ENCODE results near the gene RDH13.
"Not testable (repeated sequence)": the region's sequence is repeated elsewhere in the genome, so short reads cannot be mapped to it uniquely, and the experiment has no call there.

RDH13 gene

DNA sequence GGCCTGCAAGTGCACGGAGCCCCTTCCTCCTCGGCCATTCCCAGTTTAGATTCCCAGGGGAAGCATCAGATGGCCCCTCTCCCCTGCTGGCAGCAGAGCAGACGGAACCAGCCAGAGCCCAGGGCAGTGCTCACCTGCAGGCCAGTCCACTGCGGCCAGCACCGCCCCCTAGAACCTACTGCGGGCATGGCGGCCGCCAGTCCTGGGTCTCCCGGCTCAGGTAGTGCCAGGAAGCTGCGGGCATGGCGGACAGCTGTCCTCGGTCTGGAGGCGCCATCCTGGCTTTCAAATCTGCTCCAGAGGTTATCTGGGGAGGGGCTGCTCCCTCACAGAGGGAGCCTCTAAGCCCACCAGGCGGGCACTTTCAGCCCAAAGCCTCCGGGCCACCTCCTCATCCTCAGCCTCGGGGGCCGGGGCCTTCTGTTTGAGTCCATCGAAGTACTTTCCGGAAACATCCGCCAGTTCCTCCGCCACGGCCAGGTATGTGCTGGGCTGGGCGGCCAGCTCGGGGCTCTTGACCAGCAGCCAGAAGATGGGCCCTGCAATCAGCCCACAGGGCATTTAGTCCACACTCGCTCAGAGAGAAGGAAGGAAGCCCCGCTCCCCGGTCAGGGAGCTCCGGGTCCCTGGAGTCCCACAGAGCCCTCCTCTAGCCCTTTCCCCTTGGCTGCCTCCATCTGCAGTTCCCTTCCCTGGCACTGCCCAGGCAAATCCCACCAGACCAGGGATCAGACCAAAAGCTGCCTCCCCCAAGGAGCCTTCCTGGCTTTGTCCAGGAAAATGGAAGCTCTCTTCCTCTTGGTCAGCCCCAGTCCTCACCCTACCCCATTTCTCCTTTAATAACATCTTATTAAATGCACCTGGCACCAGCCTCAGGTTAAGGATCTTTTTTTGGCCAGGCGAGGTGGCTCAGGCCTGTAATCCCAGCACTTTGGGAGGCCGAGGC lies 17.9 kb downstream of the RDH13 start:
- DNase-seq (ENCODE audit: low read depth), result no peak

DNA sequence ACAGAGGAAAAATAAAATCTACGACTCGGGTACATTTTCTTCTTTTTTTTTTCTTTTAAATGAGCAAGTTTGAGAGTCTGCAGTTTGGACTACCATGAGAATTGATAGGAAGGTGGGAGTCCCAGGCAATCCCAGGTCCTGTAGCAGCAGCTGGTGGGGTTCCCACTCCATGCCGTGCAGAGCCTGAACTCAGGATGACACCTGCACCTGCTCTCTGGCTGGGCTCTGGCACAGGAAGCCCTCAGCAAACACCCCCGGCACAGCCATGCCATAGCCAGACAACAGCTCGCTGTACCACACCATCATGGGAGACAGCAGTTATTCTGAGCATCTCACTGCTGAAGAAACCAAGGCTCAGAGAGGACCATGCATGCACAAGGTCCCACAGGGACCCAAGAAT lies 18.7 kb downstream of the RDH13 start:
- no peak for DNase-seq (ENCODE audit: low read depth)

DNA sequence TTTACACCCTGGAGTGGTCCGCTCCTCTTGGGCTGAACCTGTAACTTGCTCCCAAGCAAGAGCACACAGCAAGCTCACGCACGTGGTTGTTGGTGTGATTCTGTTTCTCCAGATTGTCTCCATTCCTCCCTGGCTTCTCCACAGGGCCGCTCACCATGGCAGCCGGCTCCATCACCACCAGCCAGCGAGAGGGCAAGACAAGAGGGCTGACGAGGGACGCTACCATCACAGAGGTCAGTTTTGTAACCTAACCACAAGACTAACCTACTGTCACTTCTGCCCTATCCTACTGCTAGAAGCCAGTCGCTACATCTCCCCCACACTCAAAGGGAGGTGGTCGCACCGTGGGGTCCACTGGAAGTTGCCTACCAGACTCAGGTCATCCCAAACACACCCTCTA lies 20.3 kb downstream of the RDH13 start:
- no peak for DNase-seq (ENCODE audit: low read depth)

DNA sequence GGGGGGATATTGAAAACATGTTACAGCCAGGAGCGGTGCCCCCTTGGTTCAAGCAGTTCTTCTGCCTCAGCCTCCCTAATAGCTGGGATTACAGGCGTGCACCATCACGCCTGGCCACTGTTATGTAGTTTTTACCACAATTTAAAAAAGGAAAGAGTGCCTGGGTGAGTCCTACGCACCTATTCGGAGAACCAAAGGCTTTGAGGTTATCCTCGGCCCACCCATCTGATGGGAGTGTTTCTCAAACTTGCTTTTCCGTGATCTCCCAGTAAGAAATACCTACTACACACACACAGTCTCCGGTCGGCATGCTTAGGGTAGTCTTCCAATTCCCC lies 20.6 kb downstream of the RDH13 start:
- DNase-seq (ENCODE audit: low read depth), result no peak

DNA sequence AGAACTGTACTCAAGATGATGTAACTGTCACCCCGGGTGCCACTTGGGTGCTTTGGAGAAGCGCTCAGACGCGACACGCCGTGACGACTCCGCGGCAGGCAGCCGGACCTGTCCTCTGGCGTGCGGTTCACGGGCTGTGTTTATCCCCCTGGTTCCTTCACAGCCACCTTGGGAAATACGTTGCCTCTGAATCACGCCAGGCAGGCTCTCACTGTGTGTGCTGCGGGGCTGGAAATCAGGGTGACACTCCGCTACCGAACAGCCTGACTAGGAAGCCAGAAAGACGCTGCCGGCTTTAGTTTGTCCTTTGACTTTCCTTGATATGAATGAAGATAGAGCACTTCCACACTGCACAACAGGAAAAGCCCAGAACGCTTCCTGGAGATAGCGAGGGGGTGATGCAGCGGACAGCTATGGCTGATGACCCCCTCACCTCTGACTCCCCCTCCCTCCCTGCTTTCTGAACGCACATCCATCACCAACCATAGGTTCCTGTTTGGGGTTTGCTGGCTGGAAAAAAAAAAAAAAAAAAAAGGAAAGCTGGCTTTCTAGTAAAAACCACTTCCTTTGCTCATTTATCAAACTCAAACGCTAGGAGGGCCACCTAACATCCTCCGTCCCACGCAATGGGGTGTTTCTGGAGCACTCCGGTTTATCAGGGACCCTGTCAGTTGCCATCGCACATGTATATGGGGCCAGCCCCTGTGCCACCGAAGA lies 21.2 kb downstream of the RDH13 start:
- no peak for DNase-seq (ENCODE audit: low read depth)

DNA sequence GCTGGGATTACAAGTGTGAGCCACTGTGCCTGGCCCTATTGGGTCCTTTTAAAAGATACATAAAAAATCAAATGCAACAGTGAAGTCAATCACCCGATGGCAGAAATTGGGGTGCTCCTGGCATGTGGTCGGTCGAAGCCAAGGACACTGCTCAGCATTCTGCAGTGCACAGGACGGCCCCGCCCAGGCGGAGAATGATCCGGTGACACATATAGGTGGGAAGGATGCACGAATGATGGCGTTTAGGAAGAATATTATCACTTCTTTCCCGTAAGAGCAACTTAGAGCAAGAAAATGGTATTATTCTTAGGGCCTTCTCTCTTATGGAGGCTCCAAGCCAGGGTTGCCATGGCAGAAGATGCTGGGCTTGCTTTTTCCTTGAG lies 21.7 kb downstream of the RDH13 start:
- DNase-seq (ENCODE audit: low read depth), result no peak

DNA sequence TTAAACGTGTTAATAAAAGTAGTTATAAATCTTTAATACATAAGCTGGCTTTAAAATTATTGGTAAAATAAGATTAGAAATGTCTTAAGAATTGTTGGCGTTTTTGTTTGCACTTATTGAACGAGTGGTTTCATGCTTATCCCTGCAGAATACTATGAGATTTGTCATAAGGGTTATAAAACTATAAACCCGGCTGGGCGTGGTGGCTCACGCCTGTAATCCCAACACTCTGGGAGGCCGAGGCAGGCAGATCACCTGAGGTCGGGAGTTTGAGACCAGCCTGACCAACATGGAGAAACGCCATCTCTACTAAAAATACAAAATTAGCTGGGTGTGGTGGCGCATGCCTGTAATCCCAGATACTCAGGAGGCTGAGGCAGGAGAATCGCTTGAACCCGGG lies 22.3 kb downstream of the RDH13 start:
- not testable (repeated sequence) for DNase-seq (ENCODE audit: low read depth)

DNA sequence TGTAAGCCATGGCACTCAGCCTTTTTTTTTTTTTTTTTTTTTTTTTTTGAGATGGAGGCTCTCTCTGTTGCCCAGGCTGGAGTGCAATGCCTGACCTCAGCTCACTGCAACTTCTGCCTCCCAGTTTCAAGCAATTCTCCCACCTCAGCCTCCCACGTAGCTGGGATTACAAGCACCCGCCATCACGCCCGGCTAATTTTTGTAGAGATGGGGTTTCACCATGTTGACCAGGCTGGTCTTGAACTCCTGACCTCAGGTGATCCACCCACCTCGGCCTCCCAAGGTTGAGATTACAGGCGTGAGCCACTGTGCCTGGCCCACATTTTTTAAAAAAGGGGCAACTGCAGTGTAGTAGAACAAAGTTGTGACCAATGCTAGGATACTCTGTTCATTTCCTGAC lies 25.3 kb downstream of the RDH13 start:
- not testable (repeated sequence) for DNase-seq (ENCODE audit: low read depth)

DNA sequence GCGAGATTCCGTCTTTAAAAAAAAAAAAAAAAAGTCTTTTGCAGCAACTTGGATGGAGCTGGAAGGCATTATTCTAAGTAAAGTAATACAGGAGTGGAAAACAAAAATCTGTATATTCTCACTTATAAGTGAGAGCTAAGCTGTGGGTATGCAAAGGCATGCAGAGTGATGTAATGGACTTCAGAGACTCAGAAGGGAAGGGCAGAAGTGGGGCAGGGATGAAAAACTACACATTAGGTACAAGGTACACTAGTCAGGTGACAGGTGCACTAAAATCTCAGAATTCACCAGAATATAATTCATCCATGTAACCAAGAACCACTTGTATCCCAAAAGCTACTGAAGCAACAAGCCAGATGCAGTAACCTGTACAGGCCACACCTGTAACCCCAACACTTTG lies 26.9 kb downstream of the RDH13 start:
- DNase-seq (ENCODE audit: low read depth), result no peak

DNA sequence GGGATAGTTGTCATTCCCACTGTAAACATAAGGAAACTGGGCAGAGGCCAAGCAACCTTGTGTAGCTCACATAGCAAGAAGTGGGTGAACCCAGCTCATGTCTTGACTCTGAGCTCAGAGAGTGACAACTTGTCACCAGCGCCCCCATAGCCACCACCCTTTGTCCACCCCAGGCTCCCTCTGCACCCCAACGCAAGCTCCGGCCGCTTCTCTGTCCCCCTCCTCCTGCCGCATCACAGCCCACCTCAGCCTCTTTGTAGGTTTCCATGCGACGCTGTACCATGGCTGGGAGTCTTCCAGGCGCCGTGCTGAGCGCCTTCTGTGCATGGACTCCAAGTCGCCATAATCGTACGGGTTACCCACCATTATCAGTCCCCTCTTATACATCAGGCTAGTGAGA lies 28.2 kb downstream of the RDH13 start:
- DNase-seq (ENCODE audit: low read depth), result no peak

DNA sequence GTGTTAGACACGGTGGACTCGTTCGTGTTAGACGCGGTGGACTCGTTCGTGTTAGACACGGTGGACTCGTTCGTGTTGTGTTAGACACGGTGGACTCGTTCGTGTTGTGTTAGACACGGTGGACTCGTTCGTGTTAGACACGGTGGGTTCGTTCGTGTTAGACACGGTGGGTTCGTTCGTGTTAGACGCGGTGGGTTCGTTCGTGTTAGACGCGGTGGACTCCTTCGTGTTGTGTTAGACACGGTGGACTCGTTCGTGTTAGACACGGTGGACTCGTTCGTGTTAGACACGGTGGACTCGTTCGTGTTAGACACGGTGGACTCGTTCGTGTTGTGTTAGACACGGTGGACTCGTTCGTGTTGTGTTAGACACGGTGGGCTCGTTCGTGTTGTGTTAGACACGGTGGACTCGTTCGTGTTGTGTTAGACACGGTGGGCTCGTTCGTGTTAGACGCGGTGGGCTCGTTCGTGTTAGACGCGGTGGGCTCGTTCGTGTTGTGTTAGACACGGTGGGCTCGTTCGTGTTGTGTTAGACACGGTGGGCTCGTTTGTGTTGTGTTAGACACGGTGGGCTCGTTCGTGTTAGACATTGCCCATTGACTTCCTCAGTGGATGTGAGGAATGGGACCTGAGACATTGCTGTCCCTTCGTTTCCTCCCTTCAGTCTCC lies 29.8 kb downstream of the RDH13 start:
- DNase-seq (ENCODE audit: low read depth), result not testable (repeated sequence)

DNA sequence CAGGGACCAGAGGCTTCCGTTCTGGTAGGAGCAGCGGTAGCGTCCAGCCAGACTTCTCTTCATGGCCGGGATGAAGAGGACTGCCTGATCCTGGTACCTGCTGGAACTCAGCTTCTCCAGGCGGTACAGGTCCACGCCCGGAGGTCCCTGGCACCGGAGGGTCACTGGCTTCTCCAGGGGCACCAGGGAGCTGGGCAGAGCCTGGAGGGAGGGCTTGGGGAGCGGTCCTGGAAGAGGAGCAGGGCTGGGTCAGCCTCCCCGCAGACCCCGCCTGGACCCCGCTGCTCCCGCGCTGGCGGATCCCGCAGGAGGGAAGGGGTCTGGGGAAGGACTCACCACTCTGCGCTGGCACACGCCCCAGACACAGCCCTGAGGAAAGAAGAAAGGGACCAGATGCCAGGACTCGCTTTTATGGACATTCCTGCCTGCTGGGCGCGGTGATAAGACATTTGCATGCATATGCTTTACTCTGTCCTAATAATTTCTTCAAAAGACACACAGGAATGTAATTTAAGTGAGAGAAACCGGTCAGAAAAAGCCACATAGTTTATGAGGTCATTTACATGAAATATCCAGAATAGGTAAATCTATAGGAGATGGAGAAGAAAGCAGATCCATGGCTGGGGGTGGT lies 30.7 kb downstream of the RDH13 start:
- DNase-seq (ENCODE audit: low read depth), result no peak

DNA sequence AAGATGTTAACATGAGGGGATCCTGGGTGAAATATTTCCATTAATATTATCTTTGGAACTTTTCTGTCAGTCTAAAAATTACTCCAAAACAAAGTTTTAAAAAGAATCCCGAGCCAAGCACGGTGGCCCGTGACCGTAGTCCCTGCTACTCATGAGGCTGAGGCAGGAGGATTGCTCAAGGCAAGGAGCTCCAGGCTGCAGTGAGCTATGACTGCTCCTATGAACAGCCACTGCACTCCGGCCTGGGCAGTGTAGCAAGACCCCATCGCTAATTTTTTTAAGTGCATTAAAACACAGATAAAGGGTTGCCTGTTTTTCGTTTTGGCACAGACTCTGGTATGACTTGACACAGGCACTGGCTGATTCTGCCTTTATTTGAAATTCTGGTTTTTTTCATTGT lies 31.8 kb downstream of the RDH13 start:
- DNase-seq (ENCODE audit: low read depth), result no peak

DNA sequence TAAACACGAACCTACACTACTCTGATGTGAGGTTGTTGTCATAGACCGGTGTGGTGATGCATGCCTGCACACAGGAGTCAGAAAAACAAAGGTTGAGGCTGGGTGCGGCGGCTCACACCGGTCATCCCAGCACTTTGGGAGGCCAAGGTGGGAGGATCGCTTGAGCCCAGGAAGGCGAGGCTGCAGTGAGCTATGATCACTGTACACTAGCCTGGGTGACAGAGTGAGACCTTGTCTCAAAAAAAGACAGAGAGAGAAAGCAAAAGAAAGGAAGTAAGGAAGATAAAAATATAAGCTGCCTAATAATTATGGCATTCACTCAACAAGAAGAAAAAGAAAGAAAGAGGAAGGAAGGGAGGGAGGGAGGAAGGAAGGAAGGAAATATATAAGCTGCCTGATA lies 34.2 kb downstream of the RDH13 start:
- no peak for DNase-seq (ENCODE audit: low read depth)

DNA sequence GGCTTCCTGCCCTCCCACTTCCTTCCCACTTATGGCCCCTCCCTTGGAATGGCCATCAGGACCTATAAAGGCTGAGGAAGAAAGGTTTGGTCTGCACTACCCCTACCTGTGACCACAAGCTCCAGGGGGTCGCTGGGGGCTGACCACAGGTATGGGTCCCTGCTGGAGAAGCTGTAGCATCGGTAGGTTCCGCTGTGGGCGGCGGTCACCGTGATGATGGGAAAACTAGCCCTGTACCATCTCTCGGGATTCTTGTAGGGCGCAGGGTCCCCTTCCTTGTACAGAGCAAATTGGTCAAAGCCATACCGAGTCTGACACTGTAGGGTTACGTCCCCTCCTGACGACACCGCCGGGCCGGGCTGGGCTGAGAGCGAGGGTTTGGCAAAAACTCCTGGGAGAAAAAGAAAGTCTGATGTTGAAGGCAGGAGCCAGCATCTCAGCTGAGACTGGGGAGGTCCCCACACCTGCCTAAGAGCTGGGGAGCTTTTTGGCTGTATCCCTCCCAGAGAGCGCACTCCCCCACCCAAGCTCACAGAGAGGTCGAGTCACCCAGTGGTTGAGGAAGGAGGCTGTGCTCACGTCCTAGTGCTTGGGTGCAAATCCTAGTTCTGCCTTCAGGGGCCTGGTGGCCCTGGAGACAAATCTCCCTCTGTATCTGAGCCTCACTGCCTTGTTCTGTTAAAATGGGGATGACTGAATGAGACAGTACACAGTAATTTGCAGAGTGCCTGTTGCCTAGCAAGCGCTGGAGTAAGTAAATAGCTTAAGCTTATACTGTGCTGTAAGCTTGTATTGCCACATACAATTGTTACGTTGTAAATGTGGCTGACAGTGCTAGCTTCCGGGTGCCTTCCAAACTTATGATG lies 35.2 kb downstream of the RDH13 start:
- no peak for DNase-seq (ENCODE audit: low read depth)

DNA sequence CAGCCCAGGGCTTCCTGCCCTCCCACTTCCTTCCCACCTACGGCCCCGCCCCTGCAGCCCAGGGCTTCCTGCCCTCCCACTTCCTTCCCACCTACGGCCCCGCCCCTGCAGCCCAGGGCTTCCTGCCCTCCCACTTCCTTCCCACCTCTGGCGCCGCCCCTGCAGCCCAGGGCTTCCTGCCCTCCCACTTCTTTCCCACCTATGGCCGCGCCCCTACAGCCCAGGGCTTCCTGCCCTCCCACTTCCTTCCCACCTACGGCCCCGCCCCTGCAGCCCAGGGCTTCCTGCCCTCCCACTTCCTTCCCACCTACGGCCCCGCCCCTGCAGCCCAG lies 35.8 kb downstream of the RDH13 start:
- not testable (repeated sequence) for DNase-seq (ENCODE audit: low read depth)

DNA sequence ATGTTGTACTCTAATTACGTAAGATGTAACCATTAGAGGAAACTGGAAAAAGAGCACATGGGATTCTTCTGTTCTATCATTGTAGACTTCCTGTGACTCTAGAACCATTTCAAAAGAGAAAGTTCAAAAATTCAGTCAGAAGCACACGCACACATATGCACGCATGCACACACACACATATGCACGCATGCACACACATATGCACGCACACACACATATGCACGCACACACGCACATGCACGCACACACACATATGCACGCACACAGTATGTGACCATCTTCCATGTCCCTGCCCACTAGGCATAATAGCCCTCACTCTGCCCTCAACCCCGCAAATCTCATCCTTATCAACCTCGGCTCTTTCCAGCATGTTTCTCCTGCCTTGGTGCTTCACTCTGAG lies 38.8 kb downstream of the RDH13 start:
- no peak for DNase-seq (ENCODE audit: low read depth)

DNA sequence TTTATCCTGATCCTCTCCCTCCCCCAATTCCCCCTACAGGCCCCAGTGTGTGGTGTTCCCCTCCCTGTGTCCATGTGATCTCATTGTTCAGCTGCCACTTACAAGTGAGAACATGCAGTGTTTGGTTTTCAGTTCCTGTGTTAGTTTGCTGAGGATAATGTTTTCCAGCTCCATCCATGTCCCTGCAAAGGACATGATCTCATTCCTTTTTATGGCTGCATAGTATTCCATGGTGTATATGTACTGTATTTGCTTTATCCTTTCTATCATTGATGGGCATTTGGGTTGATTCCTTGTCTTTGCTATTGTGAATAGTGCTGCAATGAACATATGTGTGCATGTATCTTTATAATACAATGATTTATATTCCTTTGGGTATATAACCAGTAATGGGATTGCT lies 42.6 kb downstream of the RDH13 start:
- not testable (repeated sequence) for DNase-seq (ENCODE audit: low read depth)

DNA sequence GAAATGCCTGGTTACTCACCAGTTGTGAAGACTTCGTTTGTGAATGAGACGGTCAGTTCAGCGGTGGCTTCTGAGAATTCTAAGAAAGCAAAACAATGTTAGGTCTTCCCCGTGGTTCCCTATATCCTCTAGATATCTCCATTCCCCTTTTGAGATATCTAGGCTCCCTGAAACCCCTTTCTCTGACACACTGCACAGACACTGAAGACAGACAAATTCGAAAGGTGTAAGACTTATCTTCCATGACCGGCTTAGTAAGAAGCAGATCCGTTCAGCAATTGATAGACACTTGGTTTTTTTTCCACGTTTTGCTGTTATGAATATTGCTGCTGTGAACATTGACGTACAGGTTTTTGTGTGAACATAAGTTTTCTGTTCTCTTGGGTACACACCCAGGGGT lies 44.3 kb downstream of the RDH13 start:
- DNase-seq (ENCODE audit: low read depth), result no peak

DNA sequence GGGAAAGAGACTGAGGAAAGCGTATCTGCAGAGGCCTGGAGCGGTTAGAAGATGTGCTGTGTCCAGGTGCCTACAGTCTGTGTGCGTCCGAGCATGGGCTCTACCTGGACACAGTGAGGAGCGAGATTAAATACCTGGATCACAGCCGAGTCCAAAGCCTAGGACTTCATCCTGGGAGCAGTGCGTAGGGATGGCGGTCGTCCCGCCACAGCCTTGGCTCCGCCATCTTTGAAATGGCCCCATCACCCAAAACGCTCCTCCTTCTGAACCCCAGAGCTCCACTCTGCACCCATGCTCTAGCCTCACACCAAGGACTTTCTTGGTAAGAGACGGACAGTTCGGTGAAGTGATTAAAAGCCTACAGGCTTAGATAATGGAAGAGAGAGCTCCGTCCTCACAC lies 44.7 kb downstream of the RDH13 start:
- no peak for DNase-seq (ENCODE audit: low read depth)

DNA sequence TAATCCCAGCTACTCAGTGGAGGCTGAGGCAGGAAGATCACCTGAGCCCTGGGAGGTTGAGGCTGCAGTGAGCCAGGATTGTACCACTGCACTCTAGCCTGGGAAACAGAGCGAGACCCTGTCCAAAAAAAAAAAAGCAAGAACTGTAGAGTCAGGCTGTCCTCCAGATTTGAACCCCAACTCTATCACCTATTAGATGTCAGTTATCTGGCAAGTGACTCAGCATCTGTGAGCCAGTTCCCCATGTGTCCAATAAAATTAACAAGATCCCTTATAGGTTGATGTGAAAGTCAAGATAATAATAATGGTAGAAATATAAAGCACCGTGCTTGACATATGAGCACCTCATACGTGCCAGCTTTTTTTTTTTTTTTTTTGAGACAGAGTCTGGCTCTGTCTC lies 46.9 kb downstream of the RDH13 start:
- no peak for DNase-seq (ENCODE audit: low read depth)

DNA sequence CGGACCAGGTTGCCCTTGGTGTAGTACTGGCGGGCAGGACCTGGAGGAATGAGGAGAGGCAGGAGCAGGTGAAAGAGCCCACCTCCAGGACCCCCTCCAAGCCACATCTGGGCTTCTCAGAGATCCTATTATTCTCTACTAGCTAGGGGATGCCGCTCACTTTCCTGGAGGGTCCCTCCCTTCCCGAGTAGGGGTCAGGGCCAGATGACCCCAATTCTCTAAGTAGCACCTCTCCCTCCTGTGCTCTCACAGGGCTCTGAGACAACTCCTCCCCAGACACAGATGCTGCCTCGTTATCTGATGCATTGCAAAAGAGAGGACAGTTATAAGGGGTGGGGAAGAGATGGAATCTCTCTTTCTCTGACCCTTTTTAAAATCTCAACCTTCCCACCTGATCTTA lies 47.8 kb downstream of the RDH13 start:
- DNase-seq (ENCODE audit: low read depth), result no peak

Data from fibroblast of the conjunctiva (primary cell).